Body of pancreas (tissue), 4 donors: ENCODE results near the gene LIN7B.

ENCODE experiments used
- CTCF ChIP-seq, 7 experiments: fragments of 450-650 bp in 4 of 7; fragments of 200-600 bp in 3 of 7; sonication (generic) in 3 of 7; IDR thresholded peaks; one replicate each; pipeline ENCODE4 v1.5.1; 2016 to 2019; ENCODE audit warnings: antibody characterized with exemption in 7 of 7
- POLR2A ChIP-seq, 3 donors: fragments of 450-650 bp; IDR thresholded peaks; one replicate each; pipeline ENCODE4 v1.6.1; 2016; ENCODE audit warnings: antibody characterized with exemption in 3 of 3, mild to moderate bottlenecking in 2 of 3

GRCh38 chr19:49111218-49111998 is 2.8 kb upstream of the LIN7B start:
- TF ChIP-seq POLR2A (IDR thresholded peaks at IDR 0.05), result no peak
- TF ChIP-seq CTCF (IDR thresholded peaks at IDR 0.05), result no peak
